Epithelial cell of proximal tubule (primary cell): ENCODE data around the gene SHROOM3. TPM values are rescaled to one million over a fixed set of nuclear protein-coding genes. Genes with fewer than 3 reads are reported as not detected.

Source experiments
- DNase-seq: peaks from one replicate; pipeline ENCODE4 v3.0.0-alpha.2; 2011; ENCODE audit warnings: low read depth
- H3K4me3 ChIP-seq: 2 replicates; pipeline ENCODE4 v1.5.1; 2011; ENCODE audit warnings: low read depth, mild to moderate bottlenecking, low read length
- CTCF ChIP-seq: conservative IDR thresholded peaks from 2 replicates; pipeline ENCODE4 v1.5.1; 2012; ENCODE audit warnings: low read depth, mild to moderate bottlenecking, low read length
- total RNA-seq: library from RNA; depleted of rRNA; stranded (reverse); fragments of >200 nt; gene quantifications from 2 replicates; pipeline ENCODE4 v1.2.3, GENCODE V29; 2015

SHROOM3 gene
- total RNA-seq, 1 donor from 2014 or later = 109 TPM

- no peak for DNase-seq
- no peak for TF ChIP-seq CTCF
- no peak overlapping the region for H3K4me3 ChIP-seq
Observed at GRCh38 chr4:76484654-76485053, 49.6 kb downstream of the SHROOM3 start.

- no peak for TF ChIP-seq CTCF
- H3K4me3 ChIP-seq = no peak overlapping the region
- no peak for DNase-seq
Observed at GRCh38 chr4:76485450-76485849, 50.4 kb downstream of the SHROOM3 start.

GRCh38 chr4:76486588-76487276, 51.7 kb downstream of the SHROOM3 start:
- no peak for DNase-seq
- no peak overlapping the region for H3K4me3 ChIP-seq
- TF ChIP-seq CTCF = no peak

GRCh38 chr4:76487621-76488020, 52.6 kb downstream of the SHROOM3 start:
- no peak for TF ChIP-seq CTCF
- no peak for DNase-seq
- no peak overlapping the region for H3K4me3 ChIP-seq

GRCh38 chr4:76488455-76488854, 53.4 kb downstream of the SHROOM3 start:
- DNase-seq = no peak
- H3K4me3 ChIP-seq = no peak overlapping the region
- no peak for TF ChIP-seq CTCF

- TF ChIP-seq CTCF = no peak
- no peak overlapping the region for H3K4me3 ChIP-seq
- no peak for DNase-seq
Observed at GRCh38 chr4:76488888-76489685, 54.1 kb downstream of the SHROOM3 start.

GRCh38 chr4:76489686-76490161, 54.7 kb downstream of the SHROOM3 start:
- TF ChIP-seq CTCF = no peak
- no peak overlapping the region for H3K4me3 ChIP-seq
- no peak for DNase-seq
